ENCODE data around the gene HAND2.
A peak's percentile ranks its signal among the peaks of the same experiment; 100 is the strongest.

HAND2 gene

GRCh38 chr4:173500841-173501591, 29.0 kb downstream of the HAND2 start:
- DNase-seq: no peak

- DNase-seq: no peak
Observed at GRCh38 chr4:173499658-173500535, 30.1 kb downstream of the HAND2 start.

GRCh38 chr4:173498771-173499170, 31.3 kb downstream of the HAND2 start:
- no peak for DNase-seq

- DNase-seq: no peak
Observed at GRCh38 chr4:173498023-173498422, 32.0 kb downstream of the HAND2 start.

GRCh38 chr4:173494013-173494970, 35.7 kb downstream of the HAND2 start:
- DNase-seq: peak; percentile 50

- DNase-seq: no peak
Observed at GRCh38 chr4:173493041-173493440, 37.0 kb downstream of the HAND2 start.

- no peak for DNase-seq
Observed at GRCh38 chr4:173492315-173492714, 37.7 kb downstream of the HAND2 start.

- DNase-seq: peak; percentile 43
Observed at GRCh38 chr4:173490817-173491528, 39.1 kb downstream of the HAND2 start.

GRCh38 chr4:173490256-173490655, 39.8 kb downstream of the HAND2 start:
- no peak for DNase-seq

- peak; percentile 80 for DNase-seq
Observed at GRCh38 chr4:173489514-173489913, 40.5 kb downstream of the HAND2 start.

- no peak for DNase-seq
Observed at GRCh38 chr4:173488656-173489055, 41.4 kb downstream of the HAND2 start.

GRCh38 chr4:173488074-173488473, 42.0 kb downstream of the HAND2 start:
- DNase-seq: no peak

GRCh38 chr4:173486714-173487392, 43.2 kb downstream of the HAND2 start:
- no peak for DNase-seq

GRCh38 chr4:173485164-173485563, 44.9 kb downstream of the HAND2 start:
- no peak for DNase-seq

GRCh38 chr4:173482330-173482931, 47.6 kb downstream of the HAND2 start:
- DNase-seq: no peak

- no peak for DNase-seq
Observed at GRCh38 chr4:173478913-173479283, 51.1 kb downstream of the HAND2 start.

GRCh38 chr4:173478201-173478912, 51.7 kb downstream of the HAND2 start:
- peak; percentile 24 for DNase-seq

GRCh38 chr4:173477016-173477415, 53.0 kb downstream of the HAND2 start:
- no peak for DNase-seq

All from HCEC 1CT (cell line).